Erythroblast (primary cell): ENCODE results near the gene RBM17.
"Not testable (repeated sequence)": the region's sequence is repeated elsewhere in the genome, so short reads cannot be mapped to it uniquely, and the experiment has no call there.

Source experiments
- DNase-seq, 2 experiments: peaks; one replicate each; lab custom pipeline; 2025; lab: John Stamatoyannopoulos, UW
- GATA1 ChIP-seq: IDR thresholded peaks from 2 replicates; pipeline ENCODE4 v1.6.1; 2011; ENCODE audit warnings: low read depth, mild to moderate bottlenecking, control low read depth, low read length, moderate library complexity
- POLR2A ChIP-seq: IDR thresholded peaks from 2 replicates; pipeline ENCODE4 v1.6.1; 2011; ENCODE audit warnings: mild to moderate bottlenecking, low read length

The RBM17 gene

DNA sequence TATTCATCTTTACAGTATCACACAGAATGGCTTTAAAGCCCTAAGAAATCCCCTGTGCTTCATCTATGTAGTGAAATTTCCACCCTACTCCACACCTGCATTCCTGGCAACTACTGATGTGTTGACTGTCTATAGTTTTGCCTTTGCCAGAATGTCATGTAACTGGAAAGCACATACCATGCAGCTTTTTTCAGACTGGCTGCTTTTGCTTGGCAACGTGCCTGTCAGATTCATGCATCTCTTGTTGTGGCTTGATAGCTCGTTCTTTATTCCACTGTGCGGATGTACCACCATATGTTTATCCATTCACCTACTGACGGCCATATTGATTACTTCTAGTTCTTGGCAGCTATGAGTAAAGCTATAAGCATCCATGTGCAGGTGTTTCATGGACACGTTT, 30.6 kb downstream of the RBM17 start:
- TF ChIP-seq POLR2A (no peak), GATA1 (no peak)
- peak in 1 of 2 experiments; percentile 18 for DNase-seq

DNA sequence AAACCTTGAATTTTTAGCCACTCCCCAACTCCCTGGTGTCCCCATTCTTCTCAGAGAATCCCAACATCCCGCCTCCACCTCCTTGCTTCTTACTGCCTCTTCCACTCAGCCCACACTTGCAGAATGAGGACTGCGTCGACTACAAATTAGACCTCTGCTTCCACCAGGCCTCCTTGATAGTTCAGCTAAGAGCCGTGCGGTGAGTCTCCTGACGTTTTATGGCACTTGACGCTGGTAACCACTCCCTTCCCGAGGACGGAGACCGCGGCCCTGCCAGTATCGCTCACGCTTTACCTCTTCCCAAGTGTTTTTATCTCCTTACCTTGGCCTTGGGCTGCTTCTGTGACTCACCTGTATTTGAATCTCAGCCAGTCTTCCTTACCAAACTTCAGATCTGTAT, 31.1 kb downstream of the RBM17 start:
- no peak for DNase-seq
- TF ChIP-seq GATA1 (no peak), POLR2A (no peak)

DNA sequence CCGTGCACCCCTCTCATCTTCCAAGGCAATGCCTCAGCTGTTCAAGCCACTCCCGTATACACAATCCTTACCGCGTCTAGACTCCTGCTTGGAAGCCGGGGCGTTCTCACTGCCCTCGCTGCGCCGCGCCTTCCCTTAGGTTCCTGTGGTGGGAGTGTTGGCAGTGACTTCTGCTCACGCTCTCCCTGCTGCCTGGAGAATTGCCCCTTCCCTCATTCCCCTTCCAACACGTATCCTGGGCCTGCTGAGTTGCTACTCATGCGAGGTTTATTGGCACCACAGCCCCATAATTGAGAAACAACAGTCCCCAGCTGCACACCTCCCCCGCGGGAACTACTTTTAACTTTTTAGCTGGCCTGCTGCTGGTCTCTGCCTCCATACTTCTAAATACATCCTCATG, 31.9 kb downstream of the RBM17 start:
- no peak for TF ChIP-seq GATA1
- TF ChIP-seq POLR2A, result no peak
- DNase-seq, result no peak

DNA sequence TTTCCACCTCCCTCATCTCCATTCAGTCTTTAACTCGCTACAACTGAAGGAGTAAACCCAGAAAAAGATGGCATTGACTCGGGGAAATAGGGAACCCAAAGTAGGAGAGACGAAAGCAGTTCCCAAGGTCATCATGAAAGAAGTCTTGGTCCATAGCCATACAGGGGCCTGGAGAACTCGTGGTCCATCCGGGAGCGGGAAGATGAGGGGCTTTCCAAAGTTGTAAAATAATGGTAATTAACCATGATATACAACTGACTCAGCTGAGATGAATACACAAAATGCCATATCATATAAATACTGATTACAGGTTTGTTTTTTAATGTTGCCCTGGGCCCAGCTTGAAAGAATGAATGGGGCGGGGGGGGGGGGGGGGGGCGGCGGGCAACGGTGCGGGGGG, 32.3 kb downstream of the RBM17 start:
- no peak for TF ChIP-seq POLR2A
- no peak for TF ChIP-seq GATA1
- DNase-seq, result no peak

DNA sequence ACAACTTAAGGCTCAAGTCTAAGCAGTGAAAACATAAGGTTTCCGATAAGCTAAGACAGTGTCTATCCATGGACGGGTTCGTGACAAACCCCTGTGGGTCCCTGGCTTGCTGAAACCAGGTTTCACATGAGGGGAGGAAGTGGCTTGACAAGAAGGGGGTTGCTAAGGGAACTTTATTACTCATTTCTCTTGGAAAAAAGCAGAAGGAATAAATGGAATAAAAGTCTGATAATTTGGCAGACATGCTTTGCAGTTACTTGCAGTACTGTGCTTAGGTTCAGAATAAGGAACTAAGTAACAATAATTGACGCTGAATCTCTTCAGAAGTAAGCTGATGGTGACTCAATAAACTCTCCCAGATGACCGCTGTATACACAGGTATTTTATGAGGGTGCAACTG, 34.7 kb downstream of the RBM17 start:
- no peak for DNase-seq
- TF ChIP-seq POLR2A (no peak), GATA1 (no peak)

DNA sequence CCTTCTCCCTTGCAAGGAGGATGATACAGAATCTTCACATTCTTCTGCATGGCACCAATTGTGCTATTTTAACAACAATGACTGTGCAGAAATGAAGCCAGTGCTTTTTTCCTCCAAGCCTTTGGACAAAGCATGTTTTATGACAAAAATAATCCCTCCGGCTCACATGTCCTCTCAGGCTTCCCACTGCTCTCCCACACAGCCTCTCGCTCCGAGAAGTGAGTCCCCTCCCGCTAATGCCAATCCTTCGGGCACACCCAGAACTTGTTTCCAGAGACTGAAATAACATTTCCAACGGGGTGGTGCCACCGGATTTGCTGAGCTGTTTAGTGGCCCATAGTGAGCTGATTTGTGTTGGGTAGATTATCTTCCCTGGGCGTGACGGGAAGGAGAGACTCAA, 35.8 kb downstream of the RBM17 start:
- peak in 1 of 2 experiments; percentile 12 for DNase-seq
- no peak for TF ChIP-seq GATA1
- TF ChIP-seq POLR2A, result no peak

DNA sequence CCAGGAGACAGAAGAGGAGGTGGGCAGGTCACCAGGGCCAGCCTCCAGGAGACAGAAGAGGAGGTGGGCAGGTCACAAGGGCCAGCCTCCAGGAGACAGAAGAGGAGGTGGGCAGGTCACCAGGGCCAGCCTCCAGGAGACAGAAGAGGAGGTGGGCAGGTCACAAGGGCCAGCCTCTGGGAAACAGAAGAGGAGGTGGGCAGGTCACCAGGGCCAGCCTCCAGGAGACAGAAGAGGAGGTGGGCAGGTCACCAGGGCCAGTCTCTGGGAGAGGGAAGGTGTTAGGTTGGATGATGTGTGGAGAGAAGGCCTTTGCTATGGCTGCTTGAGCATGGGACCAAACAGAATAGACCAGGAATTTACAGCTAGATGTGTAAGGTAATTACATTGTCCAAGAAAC, 38.6 kb downstream of the RBM17 start:
- DNase-seq, result not testable (repeated sequence)

DNA sequence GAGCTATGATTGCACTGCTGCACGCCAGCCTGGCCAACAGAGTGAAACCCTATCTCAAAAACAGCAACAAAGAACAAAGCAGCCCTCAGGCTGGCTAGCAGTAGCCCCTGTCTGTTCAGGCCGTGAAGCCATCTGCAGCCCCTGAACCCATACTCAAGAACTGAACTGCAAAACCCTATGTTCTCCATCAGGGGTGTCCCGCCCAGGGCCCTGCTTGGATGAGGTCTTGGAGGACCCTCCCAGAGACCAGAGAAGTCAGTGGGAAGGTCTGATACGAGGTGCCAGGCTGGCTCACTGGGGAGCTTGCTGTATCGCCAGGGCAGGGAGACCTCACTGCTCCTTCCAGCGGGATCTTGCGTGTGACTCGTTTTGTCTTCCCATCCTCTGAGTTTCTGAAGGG, 39.3 kb downstream of the RBM17 start:
- no peak for DNase-seq
- no peak for TF ChIP-seq GATA1
- TF ChIP-seq POLR2A, result no peak

DNA sequence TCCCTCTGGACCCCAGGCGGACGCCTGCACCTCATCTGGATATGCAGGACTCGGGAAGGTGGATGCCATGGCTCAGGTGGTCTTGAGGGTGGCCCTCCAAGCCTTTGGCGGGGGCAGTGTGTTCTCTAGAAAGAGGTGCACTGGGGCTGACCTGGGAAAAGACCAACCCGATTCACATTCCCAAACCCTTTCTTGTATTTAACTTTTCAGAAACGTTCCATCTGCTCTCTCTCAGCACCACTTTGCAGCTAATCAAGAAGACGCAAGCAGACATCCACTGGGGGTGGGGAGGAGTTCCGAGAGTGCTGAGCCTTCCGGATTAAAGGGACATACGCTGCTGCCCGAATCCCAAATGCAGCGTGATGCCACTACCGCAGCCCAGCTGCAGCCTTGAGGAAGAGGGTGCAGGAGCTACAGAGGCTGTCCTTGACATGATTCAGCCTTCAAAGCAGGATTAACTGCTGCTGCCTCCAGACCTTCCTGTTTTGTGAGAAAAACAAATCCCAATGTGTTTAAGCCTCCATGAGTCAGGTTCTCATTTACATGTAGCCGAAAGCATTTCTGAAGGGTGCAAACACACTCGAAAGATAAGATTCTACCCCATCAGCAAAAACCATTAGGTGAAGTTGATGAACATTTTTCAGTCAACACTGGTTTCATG, 39.9 kb downstream of the RBM17 start:
- no peak for TF ChIP-seq POLR2A
- TF ChIP-seq GATA1, result no peak

DNA sequence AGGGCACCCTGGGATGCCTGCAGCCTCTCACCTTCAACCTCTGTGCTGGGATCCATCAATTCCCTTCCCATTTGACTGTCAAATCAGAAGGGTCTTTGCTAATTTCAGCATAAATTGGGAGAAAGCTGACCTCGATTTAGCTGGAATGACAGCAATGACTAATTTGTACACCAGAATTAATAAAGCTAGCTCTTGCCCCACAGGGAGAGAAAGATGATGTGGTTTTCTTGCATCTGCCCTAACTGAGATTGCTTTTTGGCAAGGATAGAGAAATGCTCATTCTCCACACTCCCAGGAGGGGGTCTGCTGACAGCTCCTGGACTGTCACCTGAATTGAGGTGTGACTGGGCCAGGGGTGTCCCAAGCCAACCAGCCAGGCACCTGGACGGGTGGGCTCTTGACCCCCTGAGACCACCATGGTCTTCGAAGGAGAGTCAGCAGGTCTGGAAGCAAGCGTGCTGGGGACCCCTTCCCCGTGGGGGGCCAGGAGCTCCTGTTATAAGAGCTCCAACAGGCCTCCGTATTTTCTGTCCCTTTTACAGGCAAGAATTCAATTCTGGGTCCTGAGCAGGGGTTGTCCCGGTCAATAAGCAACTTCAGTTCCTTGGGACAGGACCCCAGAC, 42.1 kb downstream of the RBM17 start:
- DNase-seq, result no peak
- TF ChIP-seq POLR2A (no peak), GATA1 (no peak)

More for the DNA sequence above, 39.9 kb downstream of the RBM17 start:
- no peak for DNase-seq

DNA sequence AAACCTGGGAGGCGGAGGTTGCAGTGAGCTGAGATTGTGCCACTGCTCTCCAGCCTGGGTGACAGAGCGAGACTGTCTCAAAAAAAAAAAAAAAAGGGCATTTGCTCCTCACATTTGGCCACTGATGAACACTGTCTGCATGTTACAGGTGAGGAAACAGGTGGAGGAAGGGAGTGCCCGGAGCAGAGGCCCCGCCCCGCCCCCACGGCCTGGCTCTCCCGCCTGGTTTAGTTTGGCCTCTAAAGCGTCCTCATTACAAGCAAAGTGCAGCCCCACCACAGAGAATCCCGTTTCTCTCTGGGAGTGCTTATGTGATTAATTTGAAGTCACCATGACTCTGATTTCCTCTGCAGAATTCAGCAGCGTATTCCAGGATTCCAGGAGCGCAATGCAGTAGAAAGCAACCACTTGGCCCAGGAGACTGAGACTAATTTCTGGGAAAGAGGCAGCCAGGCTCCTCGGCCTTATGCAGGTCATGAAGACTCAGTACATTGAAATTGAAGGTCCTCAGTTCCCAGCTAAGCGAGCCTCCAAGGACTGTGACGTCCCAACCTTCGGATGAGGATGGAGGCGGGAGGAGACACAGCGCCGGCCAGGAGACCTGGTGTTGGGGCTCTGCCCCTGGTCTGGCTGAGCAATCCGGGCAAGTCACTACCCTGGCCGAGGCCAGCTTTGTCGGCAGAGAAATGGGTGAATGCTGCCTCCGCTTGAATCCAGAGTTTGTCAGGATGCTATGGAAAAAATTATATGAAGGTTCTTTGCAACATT, 44.7 kb downstream of the RBM17 start:
- DNase-seq, result no peak
- no peak for TF ChIP-seq POLR2A
- no peak for TF ChIP-seq GATA1

DNA sequence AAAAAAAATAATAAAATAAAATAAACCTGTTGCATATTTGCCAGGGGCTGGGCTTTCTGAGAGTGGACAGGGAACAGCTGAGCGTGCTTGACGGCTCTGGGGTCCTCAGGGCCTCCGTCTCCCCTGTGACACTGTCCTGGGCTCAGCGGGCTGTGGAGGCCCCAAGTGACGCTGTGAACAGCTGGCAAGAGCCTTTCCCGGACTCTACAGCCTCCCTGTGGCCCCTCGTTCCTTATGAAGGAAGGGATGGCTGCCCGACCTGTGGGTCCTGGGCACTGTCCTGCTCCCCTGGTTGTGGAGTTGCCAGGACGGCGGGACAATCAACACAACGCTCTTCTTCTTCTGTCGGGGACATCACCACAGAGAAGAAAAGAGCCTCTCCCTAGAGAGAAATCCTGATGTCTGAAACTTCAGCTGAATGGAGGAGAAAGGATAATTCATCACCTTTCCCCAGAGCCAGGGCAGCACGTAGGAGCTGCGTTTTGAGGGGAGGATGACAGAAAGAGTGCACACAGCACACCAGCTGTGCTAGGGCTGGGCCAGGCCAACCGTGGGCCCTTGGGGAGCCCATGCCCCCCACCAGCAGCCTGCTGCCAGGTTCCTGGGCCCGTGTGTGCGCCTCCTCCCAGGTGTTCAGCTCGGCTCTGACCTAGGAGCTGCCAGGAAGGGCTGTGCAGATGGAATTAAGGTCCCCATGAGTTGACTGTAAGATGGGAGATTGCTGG, 45.4 kb downstream of the RBM17 start:
- no peak for DNase-seq

DNA sequence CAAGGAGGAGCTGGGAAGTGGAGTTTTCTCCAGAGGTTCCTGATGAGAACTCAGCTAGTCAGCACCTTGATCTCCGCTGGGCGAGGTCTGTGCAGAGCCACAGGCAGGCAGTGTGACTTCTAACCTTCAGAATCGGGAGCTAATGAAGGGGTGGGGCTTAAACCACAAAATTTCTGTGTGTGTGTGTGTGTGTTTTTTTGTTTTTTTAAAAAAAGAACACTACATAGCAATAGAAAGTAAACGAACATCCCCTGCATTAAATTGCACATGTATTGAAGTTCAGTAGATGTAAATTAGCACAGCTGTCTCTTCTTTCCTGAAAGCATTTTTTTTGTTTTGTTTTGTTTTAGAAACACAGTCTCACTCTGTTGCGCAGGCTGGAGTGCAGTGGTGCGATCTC, 46.2 kb downstream of the RBM17 start:
- TF ChIP-seq POLR2A (no peak), GATA1 (no peak)
- no peak for DNase-seq

More for the DNA sequence above, 45.4 kb downstream of the RBM17 start:
- no peak for TF ChIP-seq POLR2A
- TF ChIP-seq GATA1, result no peak
